NCI-H1417 treated with DMSO at 0.1 percent for 48 hours (cell line): ENCODE results near the gene ITGBL1.
A peak's percentile ranks its signal among the peaks of the same experiment; 100 is the strongest.

Source experiments
- DNase-seq: peaks from one replicate; lab custom pipeline; 2025; lab: John Stamatoyannopoulos, UW

Gene ITGBL1

DNA sequence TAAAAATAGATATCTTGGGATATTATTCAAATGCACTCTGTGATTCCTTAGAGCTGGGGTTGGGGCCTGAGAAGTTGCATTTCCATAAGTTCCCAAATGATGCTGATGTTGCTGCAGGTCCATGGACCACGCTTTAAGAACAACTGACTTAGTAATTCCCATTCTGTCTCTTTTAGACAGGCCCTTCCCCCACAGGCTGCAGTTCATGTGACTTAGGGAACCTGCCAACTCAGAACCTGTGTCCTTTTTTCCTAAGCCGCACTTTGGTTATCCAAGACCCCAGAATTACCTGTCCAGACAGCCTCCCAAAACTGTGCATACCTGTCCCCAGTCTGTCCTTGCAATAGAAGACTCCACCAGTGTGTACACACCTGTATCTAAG lies 1.7 kb upstream of the ITGBL1 start:
- no peak for DNase-seq

DNA sequence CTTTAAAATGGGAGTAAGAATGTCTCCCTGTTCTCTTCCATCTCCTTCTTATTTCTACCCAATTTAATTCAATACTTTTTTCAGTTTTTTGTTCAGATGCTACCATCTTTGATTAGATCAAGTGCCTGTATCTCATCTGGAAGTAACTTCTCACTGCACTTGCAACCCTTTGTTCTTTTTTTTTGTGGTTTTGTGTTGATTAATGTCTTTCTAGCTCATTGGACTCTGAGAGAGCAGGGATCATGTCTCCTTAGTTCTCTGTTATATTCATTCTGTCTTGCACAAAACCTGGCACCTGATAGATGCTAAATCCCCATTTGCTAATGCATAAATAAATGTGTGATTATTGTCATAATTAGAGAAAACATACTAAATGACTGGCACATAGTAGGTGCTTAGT lies 834 bp upstream of the ITGBL1 start:
- no peak for DNase-seq

GRCh38 chr13:101453784-101454201 lies 1.3 kb downstream of the ITGBL1 start:
- DNase-seq, result no peak

GRCh38 chr13:101454767-101455166 lies 2.3 kb downstream of the ITGBL1 start:
- DNase-seq, result no peak

DNA sequence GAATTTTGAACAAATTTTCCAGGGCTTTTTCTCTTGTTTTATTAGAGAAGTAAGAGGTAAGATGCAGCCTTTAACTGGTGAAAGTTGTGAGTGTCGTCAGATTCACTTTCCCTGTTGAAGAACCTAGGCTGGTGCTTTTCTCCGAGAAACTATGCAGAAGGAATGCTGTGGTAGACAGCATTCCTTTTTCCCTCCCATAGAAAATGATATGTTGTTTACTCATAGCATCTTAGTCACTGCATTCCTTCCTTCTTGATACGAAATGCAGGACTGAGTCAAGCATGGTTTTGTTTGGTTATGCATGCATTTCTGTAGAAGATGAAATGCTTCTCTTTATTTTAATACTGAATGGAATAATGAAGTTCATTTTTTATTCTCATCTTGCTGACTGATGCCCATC lies 3.4 kb downstream of the ITGBL1 start:
- no peak for DNase-seq

DNA sequence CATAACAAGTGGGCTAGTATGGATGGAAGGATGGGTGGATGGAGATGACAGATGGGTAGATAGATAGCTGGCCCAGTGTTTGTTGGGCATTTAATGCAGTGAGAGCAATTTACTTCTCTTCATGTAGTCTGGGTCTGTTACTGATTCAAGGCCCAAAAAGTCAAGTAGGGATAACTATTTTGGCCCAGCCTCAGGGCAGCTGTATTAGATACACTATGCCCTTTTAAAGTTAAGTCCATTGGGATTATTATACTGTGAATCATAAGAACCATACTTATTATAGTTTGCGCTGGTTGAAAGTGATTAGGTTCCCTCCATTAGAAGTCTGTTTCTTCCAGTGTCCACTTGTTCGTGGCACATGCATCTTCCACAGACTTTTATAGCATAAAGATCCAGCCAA lies 4.7 kb downstream of the ITGBL1 start:
- no peak for DNase-seq

- DNase-seq, result no peak
These were observed 13.4 kb downstream of the ITGBL1 start for GRCh38 chr13:101465877-101466276.

- DNase-seq, result no peak
These were observed 14.9 kb downstream of the ITGBL1 start for GRCh38 chr13:101467415-101467814.

GRCh38 chr13:101473458-101473857 lies 21.0 kb downstream of the ITGBL1 start:
- DNase-seq, result no peak

DNA sequence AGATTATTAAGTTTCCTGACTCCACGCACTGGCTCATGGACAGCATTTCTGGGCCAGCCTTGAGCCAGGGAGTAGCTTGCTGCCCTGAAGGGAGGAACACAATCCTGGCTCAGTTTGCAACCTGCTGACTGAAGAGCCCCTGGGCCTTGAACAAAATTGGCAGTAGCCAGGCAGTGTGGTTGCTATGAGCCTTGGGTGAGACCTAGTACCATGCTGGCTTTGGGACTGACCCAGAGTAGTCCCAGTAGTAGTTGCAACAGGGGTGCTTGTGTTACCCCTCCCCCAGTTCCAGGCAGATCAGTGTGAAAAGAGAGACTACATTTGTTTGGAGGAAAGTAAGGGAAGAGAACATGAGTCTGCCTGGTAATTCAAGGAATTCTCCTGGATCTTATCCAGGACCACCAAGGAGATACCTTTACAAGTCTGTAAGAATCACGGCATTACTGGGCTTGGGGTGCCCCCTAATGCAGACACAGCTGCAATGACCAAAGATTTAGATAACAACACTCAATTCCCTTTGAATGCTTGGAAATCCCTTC lies 22.0 kb downstream of the ITGBL1 start:
- no peak for DNase-seq

- DNase-seq, result no peak
These were observed 23.1 kb downstream of the ITGBL1 start for GRCh38 chr13:101475536-101475935.

DNA sequence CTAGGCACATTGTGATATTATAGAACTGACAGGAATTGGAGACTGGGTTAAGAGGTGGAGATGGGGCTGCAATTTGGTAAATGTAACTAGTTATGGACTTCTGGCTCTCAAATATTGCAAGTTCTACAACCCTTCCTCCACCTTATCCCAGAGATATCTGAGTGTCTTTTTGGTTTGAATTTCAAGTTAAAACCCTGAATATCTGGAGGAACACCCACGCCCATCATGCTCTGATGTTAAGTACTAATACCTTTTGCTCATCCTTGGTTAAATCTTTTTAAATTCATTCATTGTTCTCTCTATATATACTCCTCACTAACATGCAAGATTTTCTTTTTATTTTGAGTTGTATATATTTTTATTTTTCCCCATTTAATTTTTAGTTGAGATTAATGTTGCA lies 28.9 kb downstream of the ITGBL1 start:
- no peak for DNase-seq

GRCh38 chr13:101486708-101487437 lies 34.4 kb downstream of the ITGBL1 start:
- DNase-seq, result peak; percentile 88

DNA sequence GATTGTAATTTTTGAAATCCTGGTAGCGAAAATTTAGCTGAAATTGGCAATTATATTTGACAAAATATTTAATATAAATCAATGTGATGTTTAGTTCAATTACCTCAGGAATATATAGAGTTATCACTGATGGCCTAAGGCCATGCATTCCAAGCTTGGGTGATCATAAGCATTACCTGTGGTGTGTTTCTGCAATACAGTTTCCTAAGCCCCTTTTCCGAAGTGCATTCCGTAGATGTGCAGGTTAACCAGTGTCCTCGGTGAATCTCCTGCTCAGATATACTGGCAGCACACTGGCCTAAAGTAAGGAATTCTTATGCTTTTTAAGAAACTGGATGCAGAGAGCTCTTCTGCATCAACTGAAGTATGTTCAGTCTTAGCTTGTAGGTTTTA lies 35.0 kb downstream of the ITGBL1 start:
- DNase-seq, result no peak

GRCh38 chr13:101488734-101489133 lies 36.3 kb downstream of the ITGBL1 start:
- DNase-seq, result no peak

DNA sequence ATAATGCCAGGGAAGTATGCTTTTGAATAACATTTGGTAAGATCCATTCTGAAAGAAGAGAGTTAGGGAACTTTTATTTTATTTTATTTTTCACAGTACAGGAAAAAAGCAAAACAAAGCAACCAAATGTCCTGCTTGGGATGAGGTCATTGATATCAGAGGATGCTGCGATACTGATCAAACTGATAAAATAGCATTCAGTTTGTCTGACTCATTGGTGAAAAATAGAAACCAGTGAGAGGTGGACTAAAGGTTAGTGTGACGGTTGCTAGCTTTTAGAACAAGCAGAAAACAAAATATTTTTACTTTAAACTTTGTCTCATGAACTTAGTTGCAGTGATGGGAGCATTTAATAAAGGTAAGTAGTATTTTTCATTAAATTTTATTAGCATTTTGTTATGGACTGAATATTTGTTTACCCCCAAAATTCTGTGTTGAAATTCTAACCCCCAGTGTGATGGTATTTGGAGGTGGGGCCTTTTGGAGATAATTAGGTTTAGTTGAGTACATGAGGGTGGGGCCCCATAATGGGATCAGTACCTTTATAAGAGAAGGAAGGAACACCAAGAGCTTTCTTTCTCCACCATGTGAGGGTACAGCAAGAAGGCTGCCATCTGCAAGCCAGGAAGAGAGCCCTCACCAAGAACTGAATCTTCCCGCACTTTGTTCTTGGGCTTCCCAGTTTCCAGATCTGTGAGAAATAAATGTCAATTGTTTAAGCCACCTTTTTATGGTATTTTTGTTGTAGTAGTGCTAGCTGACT lies 37.3 kb downstream of the ITGBL1 start:
- no peak for DNase-seq

- no peak for DNase-seq
These were observed 38.0 kb downstream of the ITGBL1 start for GRCh38 chr13:101490406-101491015.

- DNase-seq, result no peak
These were observed 39.9 kb downstream of the ITGBL1 start for GRCh38 chr13:101492251-101492910.

DNA sequence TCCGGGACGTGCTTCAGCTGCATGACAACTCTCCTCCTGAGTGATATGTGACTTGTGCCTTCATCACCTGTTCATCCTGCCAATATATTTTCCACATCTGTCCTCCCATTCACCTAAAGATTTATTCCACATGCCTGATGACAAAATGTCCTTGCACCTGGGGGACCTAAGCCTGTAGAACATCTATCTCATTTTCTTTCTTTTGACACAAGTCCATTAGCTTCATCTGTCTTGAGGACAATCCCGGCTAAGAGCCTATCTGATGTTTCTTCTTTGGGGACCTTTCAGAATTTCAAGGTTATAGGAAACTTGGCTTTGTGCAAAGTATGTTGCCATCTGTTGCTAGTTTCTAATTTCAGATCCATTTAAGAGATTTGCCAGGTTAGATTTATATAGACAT lies 41.1 kb downstream of the ITGBL1 start:
- no peak for DNase-seq

DNA sequence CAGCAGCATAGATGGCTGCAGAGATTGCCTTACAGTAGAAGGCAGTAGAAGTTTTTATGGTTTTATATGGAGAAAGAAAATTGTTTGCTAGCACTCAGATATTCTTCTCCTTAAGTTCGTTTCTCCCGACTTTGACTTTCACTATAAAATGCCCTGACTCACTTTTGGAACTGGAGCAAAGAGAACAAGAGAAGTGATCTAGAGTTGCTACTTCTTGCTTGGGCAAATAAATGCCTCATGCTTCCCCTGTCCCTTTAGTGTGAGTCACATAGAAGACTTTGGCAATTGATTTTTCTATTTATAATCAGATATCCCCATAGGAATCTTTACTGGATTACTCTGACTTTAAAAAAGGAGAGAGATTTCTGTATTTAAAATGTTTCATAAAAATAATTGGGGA lies 46.9 kb downstream of the ITGBL1 start:
- DNase-seq, result no peak

- no peak for DNase-seq
These were observed 50.1 kb downstream of the ITGBL1 start for GRCh38 chr13:101502618-101503017.

DNA sequence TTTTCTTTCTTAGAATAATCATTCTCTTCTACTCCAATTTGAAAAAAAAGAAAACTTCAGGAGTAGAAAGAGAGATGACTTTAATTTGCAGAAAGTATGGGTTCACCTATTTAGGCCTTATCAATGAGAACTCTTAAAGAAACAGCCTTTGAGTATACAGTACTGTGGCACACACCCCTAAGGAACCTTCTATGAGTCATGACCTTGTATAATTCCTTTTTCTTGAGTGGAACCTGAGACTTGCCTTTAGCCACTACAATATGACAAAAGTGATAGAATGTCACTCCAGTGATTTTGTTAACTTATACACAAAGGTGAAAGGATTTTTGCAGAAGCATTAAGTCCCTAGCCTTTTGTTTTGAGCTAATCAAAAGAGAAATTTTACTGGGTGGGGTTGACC lies 58.7 kb downstream of the ITGBL1 start:
- DNase-seq, result no peak
